A549 (cell line): ENCODE results near the gene STAB2.

ENCODE experiments used
- BHLHE40 ChIP-seq: IDR thresholded peaks from 2 replicates; pipeline ENCODE4 v1.6.1; 2012; ENCODE audit warnings: low read depth, low read length, inconsistent platforms
- CTCF ChIP-seq: fragments of >200 bp; sonication (Bioruptor Twin); formaldehyde crosslinking; IDR thresholded peaks from 3 replicates; pipeline ENCODE4 v1.5.1; 2016
- ELK1 ChIP-seq: fragments of 150-350 bp; IDR thresholded peaks from 2 replicates; pipeline ENCODE4 v1.6.1; 2014; ENCODE audit warnings: low read depth, mild to moderate bottlenecking, low read length
- EP300 ChIP-seq, 2 experiments: fragments of >200 bp; sonication (Bioruptor Twin); formaldehyde crosslinking; IDR thresholded peaks; 2 replicates in 1 of 2; 3 replicates in 1 of 2; pipeline ENCODE4 v1.6.1; 2016 to 2017
- POLR2A ChIP-seq: IDR thresholded peaks from 2 replicates; pipeline ENCODE4 v1.6.1; 2012; ENCODE audit warnings: mild to moderate bottlenecking, low read length

DNA sequence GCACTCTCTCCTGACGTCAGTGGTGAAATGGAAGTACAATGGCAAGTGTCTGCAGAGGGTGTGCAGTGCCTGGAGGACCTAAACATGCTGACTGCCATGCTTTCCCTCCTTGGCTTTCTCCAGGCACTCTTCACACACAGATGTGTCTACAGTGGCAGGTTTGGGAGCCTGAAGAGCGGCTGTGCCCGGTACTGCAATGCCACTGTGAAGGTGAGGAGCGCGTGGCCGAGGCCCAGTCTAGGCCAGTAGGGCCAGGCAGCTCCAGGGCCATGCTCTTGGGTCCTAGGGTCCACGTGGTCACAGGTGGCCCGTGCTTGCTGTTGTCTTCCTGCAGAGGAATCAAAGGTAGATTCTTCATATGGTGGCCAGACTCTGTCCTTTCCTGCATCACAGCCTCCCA, 81.4 kb downstream of the STAB2 start:
- TF ChIP-seq ELK1 (no peak), EP300 (IDR thresholded peaks at IDR 0.05) (no peak), POLR2A (no peak), CTCF (no peak), BHLHE40 (no peak)
